Measurements from ENCODE around the gene FDXR.

- TF ChIP-seq E2F3 (CRISPR knock-in tag; IDR thresholded peaks at IDR 0.05) (no peak), E2F6 (IDR thresholded peaks at IDR 0.05; ENCODE audit: borderline replicate concordance in 1 of 2, extremely low read depth in 1 of 2, insufficient read depth in 1 of 2, insufficient read length in 1 of 2, low read depth in 1 of 2, low read length in 1 of 2, poor library complexity in 1 of 2, severe bottlenecking in 1 of 2) (no peak), HNRNPLL (IDR thresholded peaks at IDR 0.05; ENCODE audit: low read depth, low read length, poor library complexity, severe bottlenecking) (no peak)
These were observed 18.0 kb downstream of the FDXR start for GRCh38 chr17:74854792-74855191.
